PFSK-1 (cell line): ENCODE measurements around the gene PPP4R3B.
A peak's percentile ranks its signal among the peaks of the same experiment; 100 is the strongest.

Experiments
- FOXP2 ChIP-seq: optimal IDR thresholded peaks from 2 replicates; pipeline ENCODE3; 2011; ENCODE audit warnings: borderline replicate concordance, control low read depth, inconsistent platforms; ENCODE audit not compliant: insufficient read depth; ENCODE audit errors: extremely low read length, extremely low read depth
- POLR2AphosphoS5 ChIP-seq: IDR thresholded peaks from 2 replicates; pipeline ENCODE4 v1.6.1; 2012; ENCODE audit warnings: low read depth, mild to moderate bottlenecking, control low read depth, low read length, moderate library complexity
- SIN3A ChIP-seq: IDR thresholded peaks from 2 replicates; pipeline ENCODE4 v1.6.1; 2012; ENCODE audit warnings: mild to moderate bottlenecking, low read length, moderate library complexity, borderline replicate concordance; ENCODE audit not compliant: insufficient read depth
- TAF1 ChIP-seq: IDR thresholded peaks from 2 replicates; pipeline ENCODE4 v1.6.1; 2012; ENCODE audit warnings: low read length, control low read depth, borderline replicate concordance; ENCODE audit not compliant: insufficient read depth
- TF ChIP-seq, protein P1 (sequence below), 2 experiments: IDR thresholded peaks; 2 replicates each; pipeline versions ENCODE4 v1.6.1 to v1.8.0; 2011 to 2012; ENCODE audit warnings: low read depth in 2 of 2, low read length in 2 of 2, control low read depth in 1 of 2, inconsistent platforms in 1 of 2, mild to moderate bottlenecking in 1 of 2, moderate library complexity in 1 of 2; ENCODE audit not compliant: insufficient read depth in 1 of 2

PPP4R3B gene

DNA sequence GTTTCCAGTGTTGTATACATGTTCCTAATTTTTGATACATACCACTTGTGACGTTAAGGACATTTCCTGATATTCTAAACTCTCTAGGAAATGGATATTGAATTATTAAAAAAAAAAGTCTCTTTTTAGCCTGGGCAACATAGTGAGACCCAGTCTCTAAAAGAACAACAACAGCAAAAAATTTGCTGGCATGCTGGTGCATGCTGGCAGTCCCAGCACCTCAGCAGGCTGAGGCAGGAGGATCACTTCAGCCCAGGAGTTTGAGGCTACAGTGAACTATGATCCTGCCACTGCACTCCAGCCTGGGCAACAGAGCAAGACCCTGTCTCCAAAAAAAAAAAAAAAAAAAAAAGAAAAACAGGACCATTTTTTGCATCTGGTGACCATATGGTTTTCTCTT lies 10.5 kb upstream of the PPP4R3B start:
- no peak for TF ChIP-seq FOXP2
- TF ChIP-seq TAF1 = no peak
- no peak for TF ChIP-seq POLR2AphosphoS5
- TF ChIP-seq, protein P1, sequence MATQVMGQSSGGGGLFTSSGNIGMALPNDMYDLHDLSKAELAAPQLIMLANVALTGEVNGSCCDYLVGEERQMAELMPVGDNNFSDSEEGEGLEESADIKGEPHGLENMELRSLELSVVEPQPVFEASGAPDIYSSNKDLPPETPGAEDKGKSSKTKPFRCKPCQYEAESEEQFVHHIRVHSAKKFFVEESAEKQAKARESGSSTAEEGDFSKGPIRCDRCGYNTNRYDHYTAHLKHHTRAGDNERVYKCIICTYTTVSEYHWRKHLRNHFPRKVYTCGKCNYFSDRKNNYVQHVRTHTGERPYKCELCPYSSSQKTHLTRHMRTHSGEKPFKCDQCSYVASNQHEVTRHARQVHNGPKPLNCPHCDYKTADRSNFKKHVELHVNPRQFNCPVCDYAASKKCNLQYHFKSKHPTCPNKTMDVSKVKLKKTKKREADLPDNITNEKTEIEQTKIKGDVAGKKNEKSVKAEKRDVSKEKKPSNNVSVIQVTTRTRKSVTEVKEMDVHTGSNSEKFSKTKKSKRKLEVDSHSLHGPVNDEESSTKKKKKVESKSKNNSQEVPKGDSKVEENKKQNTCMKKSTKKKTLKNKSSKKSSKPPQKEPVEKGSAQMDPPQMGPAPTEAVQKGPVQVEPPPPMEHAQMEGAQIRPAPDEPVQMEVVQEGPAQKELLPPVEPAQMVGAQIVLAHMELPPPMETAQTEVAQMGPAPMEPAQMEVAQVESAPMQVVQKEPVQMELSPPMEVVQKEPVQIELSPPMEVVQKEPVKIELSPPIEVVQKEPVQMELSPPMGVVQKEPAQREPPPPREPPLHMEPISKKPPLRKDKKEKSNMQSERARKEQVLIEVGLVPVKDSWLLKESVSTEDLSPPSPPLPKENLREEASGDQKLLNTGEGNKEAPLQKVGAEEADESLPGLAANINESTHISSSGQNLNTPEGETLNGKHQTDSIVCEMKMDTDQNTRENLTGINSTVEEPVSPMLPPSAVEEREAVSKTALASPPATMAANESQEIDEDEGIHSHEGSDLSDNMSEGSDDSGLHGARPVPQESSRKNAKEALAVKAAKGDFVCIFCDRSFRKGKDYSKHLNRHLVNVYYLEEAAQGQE (IDR thresholded peaks at IDR 0.05; ENCODE audit: insufficient read depth in 1 of 2, low read depth in 2 of 2, low read length in 2 of 2) = no peak
- TF ChIP-seq SIN3A = no peak

DNA sequence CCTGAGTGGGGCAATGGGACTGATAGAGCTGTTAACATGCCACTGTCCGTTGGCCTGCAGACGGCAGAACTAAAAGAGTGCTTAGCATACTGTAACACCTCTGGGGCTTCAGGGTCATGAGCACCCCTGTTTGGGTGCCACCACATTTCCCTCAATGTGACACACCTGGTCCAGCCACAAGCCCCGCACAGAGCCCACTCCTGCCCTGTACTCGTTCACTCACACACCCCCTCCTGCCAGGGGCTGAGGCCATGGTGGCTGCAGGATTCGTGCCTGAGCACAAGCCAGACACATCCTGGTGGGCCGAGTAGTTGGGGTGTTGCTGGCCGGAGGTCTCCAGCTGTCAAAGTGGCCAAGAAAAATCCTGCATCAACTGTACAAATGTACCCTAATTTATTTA lies 4.4 kb upstream of the PPP4R3B start:
- TF ChIP-seq, protein P1 (IDR thresholded peaks at IDR 0.05; ENCODE audit: insufficient read depth in 1 of 2, low read depth in 2 of 2, low read length in 2 of 2) = no peak
- TF ChIP-seq FOXP2 = no peak
- TF ChIP-seq POLR2AphosphoS5 = no peak
- TF ChIP-seq SIN3A = no peak
- TF ChIP-seq TAF1 = no peak

DNA sequence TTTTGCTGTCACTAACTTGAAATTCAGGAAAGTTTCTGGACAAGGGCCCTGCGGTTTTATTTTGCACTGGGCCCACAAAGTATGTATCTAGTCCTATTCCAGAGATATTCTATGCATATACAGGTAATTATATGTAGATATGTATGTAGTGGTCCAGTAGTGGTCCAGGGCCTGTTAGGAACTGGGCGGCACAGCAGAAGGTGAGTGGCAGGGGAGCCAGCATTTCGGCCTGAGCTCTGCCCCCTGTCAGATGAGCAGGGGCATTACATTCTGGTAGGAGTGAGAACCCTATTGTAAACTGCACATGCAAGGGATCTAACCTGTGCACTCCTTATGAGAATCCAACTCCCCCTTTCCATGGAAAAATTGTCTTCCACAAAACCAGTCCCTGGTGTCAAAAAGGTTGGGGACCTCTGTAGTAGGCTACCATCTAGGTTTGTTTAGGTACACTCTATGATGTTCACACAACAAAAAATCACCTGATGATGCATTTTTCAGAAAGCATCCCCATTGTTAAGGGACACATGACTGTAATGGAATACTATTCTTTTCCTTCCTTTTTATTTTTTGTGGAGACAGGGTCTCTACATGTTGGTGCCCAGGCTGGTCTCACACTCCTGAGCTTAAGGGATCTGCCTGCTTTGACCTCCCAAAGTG lies 2.8 kb upstream of the PPP4R3B start:
- TF ChIP-seq FOXP2 (no peak), TAF1 (no peak), SIN3A (no peak), POLR2AphosphoS5 (no peak)
- TF ChIP-seq, protein P1 (IDR thresholded peaks at IDR 0.05; ENCODE audit: insufficient read depth in 1 of 2, low read depth in 2 of 2, low read length in 2 of 2) = no peak

DNA sequence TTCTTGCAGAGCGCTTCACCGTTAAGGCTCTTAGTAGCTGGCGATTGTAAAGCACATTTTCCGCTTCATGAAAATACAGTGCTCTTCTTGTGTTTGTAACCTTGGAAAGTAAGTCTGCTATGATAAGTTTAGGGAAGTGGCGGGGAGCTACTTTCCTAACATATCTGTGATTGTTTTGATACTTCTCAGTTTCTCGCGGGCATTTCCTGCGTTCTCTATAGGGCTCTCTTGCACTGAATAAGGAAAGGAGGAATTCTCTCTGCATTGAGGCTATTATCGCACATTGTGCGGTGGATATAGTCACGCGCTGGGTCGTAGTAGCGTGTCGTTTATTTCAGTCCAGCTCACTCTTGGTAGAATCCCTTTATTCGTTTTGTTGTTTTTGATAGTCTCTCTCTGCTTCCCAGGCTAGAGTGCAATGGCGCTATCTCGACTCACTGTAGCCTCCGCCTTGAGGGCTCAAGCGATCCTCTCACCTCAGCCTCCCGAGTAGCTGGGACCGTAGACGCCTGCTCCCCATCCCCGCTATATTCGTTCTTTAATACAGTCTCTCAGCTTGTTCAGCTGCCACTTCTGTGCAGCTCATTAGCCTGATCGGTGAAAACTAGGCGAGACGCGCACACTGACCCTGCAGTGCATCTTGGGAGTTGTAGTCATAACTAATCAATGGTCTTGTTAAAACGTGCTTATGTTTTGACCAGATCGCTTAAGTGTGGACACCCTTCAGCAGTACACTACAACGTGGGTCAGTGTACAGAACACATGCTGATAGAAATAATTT lies 1.0 kb upstream of the PPP4R3B start:
- TF ChIP-seq SIN3A = peak; percentile 95; the same call in 1 of the 2 replicates
- TF ChIP-seq POLR2AphosphoS5 = peak; percentile 57; the same call in 1 of the 2 replicates
- TF ChIP-seq, protein P1 (IDR thresholded peaks at IDR 0.05; ENCODE audit: insufficient read depth in 1 of 2, low read depth in 2 of 2, low read length in 2 of 2) = no peak
- TF ChIP-seq TAF1 = peak; percentile 65; the same call in 1 of the 2 replicates
